ENCODE results near the gene TBC1D16. TPM values are rescaled to one million over a fixed set of nuclear protein-coding genes. Genes with fewer than 3 reads are reported as not detected.

TBC1D16 gene
- total RNA-seq, 4 donors from 2014 or later, result 5.8 to 8.1 (median 7.0) TPM

DNA sequence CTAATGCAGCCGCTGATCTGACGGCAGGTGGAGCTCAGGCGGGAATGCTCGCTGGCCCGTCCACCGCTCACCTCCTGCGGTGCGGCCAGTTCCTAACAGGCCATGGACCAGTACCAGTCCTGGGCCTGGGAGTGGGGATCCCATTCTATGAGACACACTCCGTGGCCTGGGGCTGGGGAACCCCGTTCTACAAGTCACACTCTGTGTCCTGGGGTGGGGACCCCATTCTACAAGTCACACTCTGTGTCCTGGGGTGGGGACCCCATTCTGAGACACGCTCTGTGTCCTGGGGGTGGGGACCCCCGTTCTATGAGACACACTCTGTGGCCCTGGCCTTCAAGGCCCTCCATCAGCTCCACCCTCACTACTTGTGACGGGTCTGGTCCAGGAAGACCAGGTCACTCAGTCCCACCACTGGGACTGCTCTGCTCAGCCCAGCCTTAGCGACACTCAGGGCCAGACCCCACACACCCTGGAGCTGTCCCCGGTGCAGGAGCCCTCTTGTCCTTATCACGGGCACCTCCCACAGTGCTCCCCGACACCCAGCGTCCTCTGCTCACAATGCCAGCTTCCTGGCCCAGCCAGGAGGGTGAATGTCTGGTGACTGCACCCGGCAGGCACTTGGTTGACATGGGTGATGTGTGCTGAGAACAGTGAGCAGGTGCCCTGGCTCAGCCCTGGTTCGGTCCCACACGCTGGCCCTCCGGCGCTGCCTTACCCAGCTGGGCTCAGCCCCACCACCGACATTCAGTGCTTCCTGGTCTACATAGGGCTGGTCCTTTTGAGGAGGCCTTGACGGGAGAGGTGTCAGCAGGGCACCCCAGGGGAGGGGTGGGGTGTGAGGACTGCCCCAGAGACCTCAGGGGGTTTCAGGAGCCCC is 89.1 kb downstream of the TBC1D16 start:
- ATAC-seq (no peak), DNase-seq (no peak)
- no peaks in the 10 kb centered on the region for H3K36me3 ChIP-seq
- H3K4me1 ChIP-seq, result no peaks in the 10 kb centered on the region
- no peaks in the 10 kb centered on the region for H3K9me3 ChIP-seq
- H3K4me3 ChIP-seq, result no peak overlapping the region
- intact Hi-C loops (cut with DNase I; ENCODE audit: low total_unique reads) (no loop called here), in situ Hi-C loops (cut with MboI; ENCODE audit: low sequenced_read_pairs in 4 of 4) (no loop called here)
- no peaks in the 10 kb centered on the region for H3K27me3 ChIP-seq
- TF ChIP-seq CTCF (IDR thresholded peaks at IDR 0.05 in 4 of 5, conservative IDR thresholded peaks at IDR 0.05 in 1 of 5) (no peak), POLR2A (IDR thresholded peaks at IDR 0.05) (no peak)
- H3K27ac ChIP-seq, result no peak overlapping the region

- in situ Hi-C loops (cut with MboI; ENCODE audit: low sequenced_read_pairs in 4 of 4), result no loop called here
- intact Hi-C loops (cut with DNase I; ENCODE audit: low total_unique reads), result no loop called here
- no peaks in the 10 kb centered on the region for H3K36me3 ChIP-seq
- H3K4me3 ChIP-seq, result no peak overlapping the region
- H3K27ac ChIP-seq, result no peak overlapping the region
- no peaks in the 10 kb centered on the region for H3K9me3 ChIP-seq
- H3K4me1 ChIP-seq, result no peaks in the 10 kb centered on the region
- H3K27me3 ChIP-seq, result no peaks in the 10 kb centered on the region
- no peak for TF ChIP-seq POLR2A (IDR thresholded peaks at IDR 0.05)
- TF ChIP-seq CTCF (IDR thresholded peaks at IDR 0.05 in 4 of 5, conservative IDR thresholded peaks at IDR 0.05 in 1 of 5), result no peak
- ATAC-seq, result no peak
- no peak for DNase-seq
Observed at GRCh38 chr17:79945591-79946255, 89.9 kb downstream of the TBC1D16 start.

GRCh38 chr17:79944821-79945391 is 90.8 kb downstream of the TBC1D16 start:
- no peaks in the 10 kb centered on the region for H3K4me1 ChIP-seq
- DNase-seq (no peak), ATAC-seq (no peak)
- no peaks in the 10 kb centered on the region for H3K9me3 ChIP-seq
- in situ Hi-C loops (cut with MboI; ENCODE audit: low sequenced_read_pairs in 4 of 4) (no loop called here), intact Hi-C loops (cut with DNase I; ENCODE audit: low total_unique reads) (no loop called here)
- no peak for TF ChIP-seq CTCF (IDR thresholded peaks at IDR 0.05 in 4 of 5, conservative IDR thresholded peaks at IDR 0.05 in 1 of 5)
- no peak for TF ChIP-seq POLR2A (IDR thresholded peaks at IDR 0.05)
- H3K36me3 ChIP-seq, result peaks cover 0 to 6% of the 10 kb centered on the region in 2 donors
- no peaks in the 10 kb centered on the region for H3K27me3 ChIP-seq
- no peak overlapping the region for H3K4me3 ChIP-seq
- no peak overlapping the region for H3K27ac ChIP-seq

DNA sequence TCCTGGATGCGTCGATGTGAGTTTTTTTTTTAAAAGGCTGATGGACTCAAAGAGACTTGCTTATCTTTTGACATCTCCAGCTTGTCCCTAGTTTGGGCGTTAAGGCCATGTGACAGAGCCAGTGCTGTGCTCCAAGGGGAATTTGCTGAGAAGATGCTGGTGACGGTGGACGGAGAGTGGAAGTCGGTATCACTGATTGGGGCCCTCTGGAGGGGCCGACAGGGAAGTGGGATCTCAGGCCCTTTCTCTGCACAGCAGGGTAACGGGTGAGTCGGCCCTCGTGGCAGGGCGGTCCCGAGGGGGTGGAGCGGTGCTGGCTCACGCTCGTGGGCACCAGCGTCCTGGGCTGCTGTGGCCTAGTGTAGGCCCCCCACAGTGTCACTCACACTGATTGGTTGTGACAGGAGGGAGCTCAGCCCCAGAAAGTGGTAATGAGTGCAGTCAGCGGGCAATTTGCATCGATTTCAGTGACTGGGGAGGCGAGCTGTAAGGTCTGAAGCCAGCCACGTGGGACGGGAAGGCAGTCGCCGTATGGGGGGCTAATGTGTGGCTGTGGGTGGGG is 91.3 kb downstream of the TBC1D16 start:
- TF ChIP-seq POLR2A (IDR thresholded peaks at IDR 0.05), result no peak
- Histone ChIP-seq H3K4me3 (no peak overlapping the region), H3K27me3 (no peaks in the 10 kb centered on the region), H3K36me3 (peaks cover 0 to 11% of the 10 kb centered on the region in 2 donors), H3K4me1 (no peaks in the 10 kb centered on the region), H3K9me3 (no peaks in the 10 kb centered on the region), H3K27ac (no peak overlapping the region)
- in situ Hi-C loops (cut with MboI; ENCODE audit: low sequenced_read_pairs in 4 of 4) (no loop called here), intact Hi-C loops (cut with DNase I; ENCODE audit: low total_unique reads) (no loop called here)
- DNase-seq (no peak), ATAC-seq (no peak)

Measured in gastrocnemius medialis (tissue), 4 donors.